ENCODE measurements around the gene ARPC1A.
A peak's percentile ranks its signal among the peaks of the same experiment; 100 is the strongest.
"Not testable (repeated sequence)": the region's sequence is repeated elsewhere in the genome, so short reads cannot be mapped to it uniquely, and the experiment has no call there.

ARPC1A gene

DNA sequence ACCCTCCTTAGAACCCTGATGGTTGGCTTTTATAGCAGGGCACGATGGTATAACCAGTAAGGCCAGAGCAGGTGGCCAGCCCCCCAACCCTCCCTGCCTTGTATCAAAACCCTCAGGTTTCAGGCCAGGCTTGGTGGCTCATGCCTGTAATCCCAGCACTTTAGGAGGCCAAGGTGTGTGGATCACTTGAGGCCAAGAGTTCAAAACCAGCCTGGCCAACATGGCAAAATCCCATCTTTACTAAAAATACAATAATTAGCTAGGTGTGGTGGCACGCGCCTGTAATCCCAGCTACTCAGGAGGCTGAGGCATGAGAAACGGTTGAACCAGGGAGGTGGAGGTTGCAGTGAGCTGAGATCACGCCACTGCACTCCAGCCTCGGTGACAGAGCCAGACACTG, 3.0 kb upstream of the ARPC1A start:
- not testable (repeated sequence) for DNase-seq

GRCh38 chr7:99324559-99324958, 1.1 kb upstream of the ARPC1A start:
- no peak for DNase-seq

DNA sequence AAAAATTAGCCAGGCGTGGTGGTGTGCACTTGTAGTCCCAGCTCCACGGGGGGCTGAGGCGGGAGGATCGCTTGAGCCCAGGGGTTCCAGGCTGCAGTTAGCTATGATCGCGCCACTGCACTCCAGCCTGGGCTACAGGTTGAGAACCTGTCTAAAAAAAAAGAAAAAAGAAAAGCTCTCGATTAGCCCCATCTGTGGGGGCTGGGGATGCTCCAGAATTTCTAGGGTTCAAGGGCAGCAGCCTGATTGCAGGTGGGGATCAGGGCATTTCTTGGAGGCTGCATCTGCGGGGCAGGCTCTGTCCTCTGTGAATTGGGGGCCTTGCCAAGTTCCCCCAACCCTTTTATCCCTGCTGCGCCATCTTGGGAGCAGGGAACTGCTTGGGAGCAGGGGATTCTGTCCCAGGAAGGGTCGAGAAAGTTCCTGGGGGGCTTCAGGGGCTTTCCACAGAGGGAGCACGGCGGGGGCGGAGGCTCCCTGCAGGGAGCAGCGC, 651 bp upstream of the ARPC1A start:
- DNase-seq = no peak

DNA sequence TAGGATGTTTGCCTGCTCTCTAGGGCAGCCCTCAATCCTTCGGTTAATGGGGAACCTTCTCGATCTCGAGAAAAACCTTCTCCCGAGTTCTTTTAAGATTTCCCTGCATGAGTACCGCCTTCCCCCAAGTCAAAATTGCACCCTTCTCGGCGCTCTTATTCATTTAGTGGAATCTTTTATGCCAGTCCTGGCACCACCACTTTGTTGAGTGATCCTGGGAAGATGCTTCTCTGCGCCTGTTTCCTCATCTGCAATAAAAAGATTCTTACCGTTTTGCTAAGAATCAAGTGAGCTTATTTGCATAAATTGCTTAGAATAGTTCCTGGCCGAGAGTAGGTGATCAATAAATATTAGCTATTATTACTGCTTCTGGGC, 697 bp downstream of the ARPC1A start:
- DNase-seq = no peak

- DNase-seq = not testable (repeated sequence)
Observed at GRCh38 chr7:99330314-99330961, 4.7 kb downstream of the ARPC1A start.

DNA sequence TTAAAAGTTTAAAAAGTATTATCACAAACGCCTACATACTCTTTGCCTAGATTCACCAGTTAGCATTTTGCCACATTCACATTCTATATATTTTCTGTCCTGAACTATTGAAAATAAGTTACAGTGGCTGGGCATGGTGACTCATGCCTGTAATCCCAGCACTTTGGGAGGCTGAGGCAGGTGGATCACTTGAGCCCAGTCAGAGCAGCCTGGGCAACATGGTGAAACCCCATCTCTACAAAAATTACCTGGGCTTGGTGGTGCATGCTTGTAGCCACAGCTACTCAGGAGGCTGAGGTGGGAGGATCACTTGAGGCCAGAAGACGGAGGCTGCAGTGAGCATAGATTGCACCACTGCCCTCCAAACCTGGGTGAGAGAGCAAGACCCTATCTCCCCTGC, 5.3 kb downstream of the ARPC1A start:
- DNase-seq = no peak

- no peak for DNase-seq
Observed at GRCh38 chr7:99339595-99339994, 13.9 kb downstream of the ARPC1A start.

GRCh38 chr7:99340659-99341058, 15.0 kb downstream of the ARPC1A start:
- no peak for DNase-seq

GRCh38 chr7:99344061-99344647, 18.5 kb downstream of the ARPC1A start:
- no peak for DNase-seq

DNA sequence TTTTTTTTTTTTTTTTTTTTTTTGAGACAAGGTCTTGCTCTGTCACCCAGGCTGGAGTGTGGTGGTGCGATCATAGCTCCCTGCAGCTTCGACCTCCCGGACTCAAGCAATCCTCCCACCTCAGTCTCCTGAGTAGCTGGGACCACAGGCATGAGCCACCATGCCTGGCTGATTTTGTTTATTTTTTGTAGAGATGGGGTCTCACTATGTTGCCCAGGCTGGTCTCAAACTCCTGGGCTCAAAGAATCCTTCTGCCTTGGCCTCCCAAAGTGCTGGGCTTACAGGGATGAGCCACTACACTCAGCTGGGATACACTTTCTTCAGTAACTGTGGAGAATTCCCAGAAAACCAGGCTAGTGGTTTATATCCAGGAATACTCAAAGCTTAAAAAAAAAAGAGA, 24.9 kb downstream of the ARPC1A start:
- not testable (repeated sequence) for DNase-seq

DNA sequence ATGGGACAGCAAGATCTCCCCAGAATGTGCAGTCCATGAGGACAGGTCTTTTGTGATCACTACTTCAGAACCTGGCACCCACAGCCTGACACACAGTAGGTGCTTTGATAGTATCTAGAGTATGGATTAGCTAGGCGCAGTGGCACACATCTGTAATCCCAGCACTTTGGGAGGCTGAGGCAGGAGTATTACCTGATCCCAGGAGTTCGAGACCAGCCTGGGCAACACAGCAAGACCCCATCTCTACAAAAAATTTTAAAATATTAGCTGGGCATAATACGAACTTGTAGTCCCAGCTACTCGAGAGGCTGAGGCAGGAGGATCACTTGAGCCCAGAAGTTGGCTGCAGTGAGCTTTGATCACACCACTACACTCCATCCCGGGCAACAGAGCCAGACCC, 26.5 kb downstream of the ARPC1A start:
- DNase-seq = no peak

DNA sequence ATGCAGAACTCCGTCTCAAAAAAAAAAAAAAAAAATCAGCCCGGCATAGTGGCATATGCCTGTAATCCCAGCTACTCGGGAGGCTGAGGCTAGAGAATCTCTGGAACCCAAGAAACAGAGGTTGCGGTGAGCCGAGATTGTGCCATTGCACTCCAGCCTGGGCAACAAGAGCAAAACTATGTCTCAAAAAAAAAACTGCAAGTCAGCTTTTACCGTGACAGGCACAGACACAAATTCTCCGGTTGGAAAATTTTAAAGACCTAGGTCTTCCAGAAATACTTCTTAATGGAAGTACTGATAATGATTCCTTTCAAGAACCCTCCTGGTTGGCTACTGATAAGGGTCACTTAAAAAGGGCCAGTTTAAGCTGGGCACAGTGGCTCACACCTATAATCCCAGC, 29.4 kb downstream of the ARPC1A start:
- DNase-seq = no peak

- no peak for DNase-seq
Observed at GRCh38 chr7:99357701-99358490, 32.2 kb downstream of the ARPC1A start.

- not testable (repeated sequence) for DNase-seq
Observed at GRCh38 chr7:99358521-99358920, 32.8 kb downstream of the ARPC1A start.

DNA sequence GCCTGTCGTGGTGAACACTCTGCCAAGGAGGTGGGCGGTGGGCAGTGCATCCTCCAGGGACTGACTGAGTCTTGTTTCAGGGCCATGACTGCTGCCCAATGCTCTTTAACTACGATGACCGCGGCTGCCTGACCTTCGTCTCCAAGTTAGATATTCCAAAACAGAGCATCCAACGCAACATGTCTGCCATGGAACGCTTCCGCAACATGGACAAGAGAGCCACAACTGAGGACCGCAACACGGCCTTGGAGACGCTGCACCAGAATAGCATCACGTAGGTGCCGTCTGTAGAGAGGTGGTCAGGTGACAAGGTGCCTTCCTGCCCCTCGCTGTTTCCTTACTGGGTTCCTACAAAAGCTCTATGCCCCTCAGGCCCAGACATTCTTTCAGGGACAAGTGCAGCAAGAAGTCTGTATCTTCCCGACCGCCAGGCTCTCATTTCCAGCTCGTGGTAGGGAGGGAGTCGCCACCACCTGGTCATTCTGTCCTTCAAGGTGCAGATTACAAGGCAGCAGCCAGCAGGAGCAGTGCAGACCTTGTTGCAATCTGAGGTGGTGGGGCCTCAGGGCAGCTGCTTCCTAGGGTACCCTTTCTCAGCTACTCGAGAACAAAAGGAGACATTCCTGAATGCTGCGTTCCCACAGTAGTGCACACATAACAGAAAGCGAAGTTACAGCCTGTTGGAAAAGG, 33.9 kb downstream of the ARPC1A start:
- no peak for DNase-seq

DNA sequence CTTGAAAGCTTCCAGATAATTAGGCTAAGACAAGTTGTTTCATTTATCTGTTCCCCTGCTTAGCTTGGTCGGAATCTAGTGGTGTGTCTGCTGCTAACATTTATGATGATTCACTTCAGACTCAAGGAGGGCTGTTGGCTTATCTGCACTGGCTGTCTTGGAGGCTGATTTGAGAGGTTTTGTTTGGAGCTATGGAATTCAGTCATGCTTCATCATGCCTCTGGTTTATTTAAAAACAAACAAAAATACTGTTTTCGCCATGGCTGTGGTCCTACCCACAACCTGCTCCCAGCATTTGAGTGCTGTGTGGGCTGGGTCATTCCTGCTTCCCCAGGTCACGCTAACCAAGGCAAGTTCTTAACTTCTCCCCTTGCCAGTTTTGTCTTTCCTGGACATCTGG, 37.1 kb downstream of the ARPC1A start:
- no peak for DNase-seq

DNA sequence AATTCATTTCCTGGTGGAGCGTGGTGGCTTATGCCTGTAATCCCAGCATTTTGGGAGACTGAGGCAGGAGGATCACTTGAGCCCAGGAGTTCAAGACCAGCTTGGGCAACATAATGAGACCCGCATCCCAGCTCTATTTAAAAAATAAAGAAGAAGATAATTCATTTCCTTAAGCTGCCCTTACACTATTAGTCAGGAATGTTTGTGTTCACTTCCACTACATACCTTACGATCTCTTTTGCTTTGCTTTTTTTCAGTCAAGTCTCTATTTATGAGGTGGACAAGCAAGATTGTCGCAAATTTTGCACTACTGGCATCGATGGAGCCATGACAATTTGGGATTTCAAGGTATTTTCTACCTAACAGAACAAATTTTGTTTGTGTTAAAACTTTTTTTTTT, 37.6 kb downstream of the ARPC1A start:
- no peak for DNase-seq

DNA sequence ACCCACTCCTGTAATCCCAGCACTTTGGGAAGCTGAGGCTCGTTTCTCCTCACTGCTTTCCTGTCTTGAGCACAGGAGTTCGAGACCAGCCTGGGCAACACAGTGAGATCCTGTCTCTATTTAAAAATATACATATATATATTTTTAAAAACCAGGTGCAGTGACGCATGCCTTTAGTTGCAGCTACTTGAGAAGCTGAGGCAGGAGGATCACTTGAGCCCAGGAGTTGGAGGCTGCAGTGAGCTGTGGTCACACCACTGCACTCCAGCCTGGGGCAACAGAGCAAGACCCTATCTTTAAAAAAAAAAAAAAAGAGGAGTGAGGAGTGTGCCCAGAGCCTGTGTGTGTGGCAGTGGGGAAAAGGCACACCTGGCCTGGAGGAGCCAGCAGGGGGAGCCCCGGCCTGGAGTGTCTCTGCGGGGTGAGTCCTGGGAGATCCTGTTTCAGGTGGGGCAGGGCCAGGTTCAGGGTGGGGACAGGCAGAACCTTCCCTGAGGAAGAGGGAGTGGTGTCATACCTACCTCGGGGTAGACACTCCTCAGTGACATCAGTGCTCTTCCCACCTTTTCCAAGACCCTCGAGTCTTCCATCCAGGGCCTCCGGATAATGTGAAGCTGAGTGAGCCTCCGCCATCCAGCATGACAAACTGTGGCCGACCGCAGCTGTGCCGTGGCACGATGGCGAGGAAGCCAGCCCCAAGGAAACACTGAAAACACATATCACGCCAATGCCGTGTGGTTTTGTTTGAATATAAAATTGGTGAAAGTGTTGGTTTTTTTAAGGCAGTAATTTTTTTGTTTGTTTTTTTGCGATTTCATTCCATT, 39.8 kb downstream of the ARPC1A start:
- peak; percentile 32 to 67 (median 60) for DNase-seq

DNA sequence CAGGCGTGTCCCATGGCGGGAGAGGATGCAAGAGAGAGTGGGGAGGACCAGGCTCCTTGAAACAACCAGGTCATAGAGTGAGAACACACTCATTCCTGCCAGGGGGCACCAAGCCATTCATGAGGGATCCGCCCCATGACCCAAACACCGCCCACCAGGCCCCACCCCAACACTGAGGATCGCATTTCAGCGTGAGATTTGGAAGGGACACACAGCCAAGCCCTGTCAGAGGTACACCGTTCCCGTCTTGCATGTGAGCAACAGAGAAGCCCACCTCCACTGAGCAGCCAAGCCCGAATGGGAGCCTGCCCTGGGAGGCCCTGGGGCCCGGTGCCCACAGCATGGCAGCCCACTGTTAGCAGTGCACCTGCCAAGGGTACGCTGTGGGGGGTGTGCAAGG, 40.9 kb downstream of the ARPC1A start:
- no peak for DNase-seq

DNA sequence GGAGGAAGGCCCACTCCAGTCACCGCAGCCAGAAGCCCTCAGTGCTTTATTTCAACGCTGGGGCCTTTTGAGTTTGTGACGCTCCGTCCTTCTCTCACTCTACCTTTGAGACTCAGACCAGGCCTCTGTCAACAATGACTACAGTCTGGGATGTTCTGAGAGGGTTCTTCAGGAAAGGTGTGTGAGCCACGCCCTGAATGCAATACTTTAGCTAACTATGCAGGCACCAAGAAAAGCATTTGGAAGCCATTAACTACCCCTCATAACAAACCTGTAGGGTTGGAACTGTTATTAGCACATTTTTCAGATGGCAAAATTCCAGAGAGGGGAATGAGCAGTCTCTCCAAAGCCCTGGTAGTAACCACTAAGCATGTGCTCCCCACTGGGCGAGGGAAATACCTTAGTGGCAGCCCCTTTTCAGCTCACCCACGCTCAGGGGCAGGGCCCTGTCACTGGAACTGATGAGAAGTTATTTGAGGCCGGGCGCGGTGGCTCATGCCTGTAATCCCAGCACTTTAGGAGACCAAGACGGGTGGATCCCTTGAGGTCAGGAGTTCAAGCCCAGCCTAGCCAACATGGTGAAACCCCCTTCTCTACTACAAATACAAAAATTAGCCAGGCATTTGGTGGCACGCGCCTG, 43.2 kb downstream of the ARPC1A start:
- no peak for DNase-seq

GRCh38 chr7:99369767-99370391, 44.2 kb downstream of the ARPC1A start:
- DNase-seq = no peak
